ENCODE measurements around the gene UPP2.

UPP2 gene

GRCh38 chr2:158095912-158096311, 5.8 kb upstream of the UPP2 start:
- H3K36me3 ChIP-seq (ENCODE audit: insufficient read depth, low read length): no peaks in the 10 kb centered on the region
- H2AFZ ChIP-seq (ENCODE audit: low read length): no peak overlapping the region
- no peak overlapping the region for H3K4me3 ChIP-seq (ENCODE audit: low read length, poor library complexity, severe bottlenecking)
- no peak overlapping the region for H3K9ac ChIP-seq (ENCODE audit: low read depth, low read length, poor library complexity, severe bottlenecking)
- no peak overlapping the region for H3K4me2 ChIP-seq (ENCODE audit: low read depth, low read length, poor library complexity, severe bottlenecking)
- TF ChIP-seq CTCF (conservative IDR thresholded peaks at IDR 0.05; ENCODE audit: low read length) (no peak), EZH2phosphoT487 (IDR thresholded peaks at IDR 0.05; ENCODE audit: borderline replicate concordance) (no peak)
- no peaks in the 10 kb centered on the region for H3K27me3 ChIP-seq (ENCODE audit: insufficient read depth, low read length, poor library complexity, severe bottlenecking)
- no peaks in the 10 kb centered on the region for H3F3A ChIP-seq (ENCODE audit: low read depth)
- H3K79me2 ChIP-seq (ENCODE audit: insufficient read depth, low read length): no peaks in the 10 kb centered on the region
- no peaks in the 10 kb centered on the region for H4K20me1 ChIP-seq (ENCODE audit: insufficient read depth, low read length, poor library complexity, severe bottlenecking)
- H3K4me1 ChIP-seq (ENCODE audit: insufficient read depth, low read length, poor library complexity, severe bottlenecking): no peaks in the 10 kb centered on the region
- H3K9me2 ChIP-seq (replicated peaks; ENCODE audit: low read depth, low read length): no peaks in the 10 kb centered on the region
- no peaks in the 10 kb centered on the region for H3K9me3 ChIP-seq (ENCODE audit: insufficient read depth, low read depth, low read length)

- no peaks in the 10 kb centered on the region for H3F3A ChIP-seq (ENCODE audit: low read depth)
- H3K4me3 ChIP-seq (ENCODE audit: low read length, poor library complexity, severe bottlenecking): no peak overlapping the region
- TF ChIP-seq CTCF (conservative IDR thresholded peaks at IDR 0.05; ENCODE audit: low read length) (no peak), EZH2phosphoT487 (IDR thresholded peaks at IDR 0.05; ENCODE audit: borderline replicate concordance) (no peak)
- H3K9ac ChIP-seq (ENCODE audit: low read depth, low read length, poor library complexity, severe bottlenecking): no peak overlapping the region
- no peaks in the 10 kb centered on the region for H3K27me3 ChIP-seq (ENCODE audit: insufficient read depth, low read length, poor library complexity, severe bottlenecking)
- H2AFZ ChIP-seq (ENCODE audit: low read length): no peak overlapping the region
- no peaks in the 10 kb centered on the region for H3K36me3 ChIP-seq (ENCODE audit: insufficient read depth, low read length)
- H3K79me2 ChIP-seq (ENCODE audit: insufficient read depth, low read length): no peaks in the 10 kb centered on the region
- no peak overlapping the region for H3K4me2 ChIP-seq (ENCODE audit: low read depth, low read length, poor library complexity, severe bottlenecking)
- no peaks in the 10 kb centered on the region for H3K9me2 ChIP-seq (replicated peaks; ENCODE audit: low read depth, low read length)
- H4K20me1 ChIP-seq (ENCODE audit: insufficient read depth, low read length, poor library complexity, severe bottlenecking): no peaks in the 10 kb centered on the region
- H3K4me1 ChIP-seq (ENCODE audit: insufficient read depth, low read length, poor library complexity, severe bottlenecking): no peaks in the 10 kb centered on the region
- no peaks in the 10 kb centered on the region for H3K9me3 ChIP-seq (ENCODE audit: insufficient read depth, low read depth, low read length)
These were observed 4.2 kb upstream of the UPP2 start for GRCh38 chr2:158097481-158097880.

- Histone ChIP-seq H3K9me2 (replicated peaks; ENCODE audit: low read depth, low read length) (no peaks in the 10 kb centered on the region), H3K9me3 (ENCODE audit: insufficient read depth, low read depth, low read length) (no peaks in the 10 kb centered on the region), H3K27me3 (ENCODE audit: insufficient read depth, low read length, poor library complexity, severe bottlenecking) (no peaks in the 10 kb centered on the region), H3K9ac (ENCODE audit: low read depth, low read length, poor library complexity, severe bottlenecking) (no peak overlapping the region), H3K4me3 (ENCODE audit: low read length, poor library complexity, severe bottlenecking) (no peak overlapping the region), H3K4me2 (ENCODE audit: low read depth, low read length, poor library complexity, severe bottlenecking) (no peak overlapping the region), H4K20me1 (ENCODE audit: insufficient read depth, low read length, poor library complexity, severe bottlenecking) (no peaks in the 10 kb centered on the region), H2AFZ (ENCODE audit: low read length) (no peak overlapping the region), H3K4me1 (ENCODE audit: insufficient read depth, low read length, poor library complexity, severe bottlenecking) (no peaks in the 10 kb centered on the region), H3K36me3 (ENCODE audit: insufficient read depth, low read length) (no peaks in the 10 kb centered on the region), H3K79me2 (ENCODE audit: insufficient read depth, low read length) (no peaks in the 10 kb centered on the region), H3F3A (ENCODE audit: low read depth) (no peaks in the 10 kb centered on the region)
- TF ChIP-seq EZH2phosphoT487 (IDR thresholded peaks at IDR 0.05; ENCODE audit: borderline replicate concordance): no peak
- TF ChIP-seq CTCF (conservative IDR thresholded peaks at IDR 0.05; ENCODE audit: low read length): no peak
These were observed 3.5 kb upstream of the UPP2 start for GRCh38 chr2:158098178-158098577.

All from Loucy (cell line).